Body of pancreas (tissue), 4 donors: ENCODE results near the gene ACAP2. TPM values are rescaled to one million over a fixed set of nuclear protein-coding genes. Genes with fewer than 3 reads are reported as not detected.

Source experiments
- ATAC-seq: fragments of 150-250 bp; one replicate; pipeline ENCODE4 v1.9.1; 2016
- DNase-seq, 4 donors: peaks; one replicate each; pipeline ENCODE4 v3.0.0-alpha.2; 2019
- H3K27ac ChIP-seq, 4 donors: fragments of 200-600 bp; sonication (generic); 1 replicate in 3 of 4; 2 replicates in 1 of 4; pipeline versions ENCODE4 v1.5.1 to v1.6.1; 2016 to 2019; ENCODE audit warnings: mild to moderate bottlenecking in 1 of 4, mixed read lengths in 1 of 4, moderate library complexity in 1 of 4
- H3K27me3 ChIP-seq, 2 donors: fragments of 200-600 bp; sonication (generic); one replicate each; pipeline ENCODE4 v1.6.0; 2016; ENCODE audit warnings: mild to moderate bottlenecking in 1 of 2
- H3K36me3 ChIP-seq, 2 donors: fragments of 200-600 bp; sonication (generic); replicated peaks in 1 of 2; 2 replicates each; pipeline ENCODE4 v1.5.1; 2016; ENCODE audit warnings: low read depth in 2 of 2; ENCODE audit not compliant: insufficient read depth in 1 of 2
- H3K4me1 ChIP-seq: fragments of 200-600 bp; sonication (generic); one replicate; pipeline ENCODE4 v1.6.0; 2016
- H3K4me3 ChIP-seq, 2 donors: fragments of 200-600 bp; sonication (generic); 1 replicate in 1 of 2; 2 replicates in 1 of 2; pipeline ENCODE4 v1.5.1; 2016 to 2019
- H3K9me3 ChIP-seq, 3 donors: fragments of 200-600 bp; sonication (generic); 1 replicate in 2 of 3; 2 replicates in 1 of 3; pipeline ENCODE4 v1.5.1; 2016
- CTCF ChIP-seq, 7 experiments: fragments of 450-650 bp in 4 of 7; fragments of 200-600 bp in 3 of 7; sonication (generic) in 3 of 7; IDR thresholded peaks; one replicate each; pipeline ENCODE4 v1.5.1; 2016 to 2019; ENCODE audit warnings: antibody characterized with exemption in 7 of 7
- POLR2A ChIP-seq, 3 donors: fragments of 450-650 bp; IDR thresholded peaks; one replicate each; pipeline ENCODE4 v1.6.1; 2016; ENCODE audit warnings: antibody characterized with exemption in 3 of 3, mild to moderate bottlenecking in 2 of 3
- WGBS, 2 donors: methylation state at CpG; one replicate each; pipeline ENCODE4 v1.1.5; 2017; 5-methylcytosine and 5-hydroxymethylcytosine counted together
- intact Hi-C: fragments of 100-400 bp; cut with DNase I; formaldehyde crosslinking; loops from one replicate; pipeline ENCODE4 v1.15.1; 2023
- total RNA-seq, 2 donors: library from RNA; depleted of rRNA; stranded (reverse); fragments of >200 nt; gene quantifications; one replicate each; pipeline ENCODE4 v1.1.0, GENCODE V29; 2016

The ACAP2 gene
- total RNA-seq, 2 donors from 2014 or later = 25.1 to 25.9 TPM

- intact Hi-C loops = loop anchor here (5.0 kb wide), 1 partner anchor 253 kb away; no protein-coding TSS in a partner anchor
- Histone ChIP-seq H3K9me3 (no peaks in the 10 kb centered on the region), H3K4me1 (peaks cover 20% of the 10 kb centered on the region), H3K4me3 (no peak overlapping the region), H3K27ac (no peak overlapping the region), H3K27me3 (no peaks in the 10 kb centered on the region), H3K36me3 (no peaks in the 10 kb centered on the region)
- 70 to 71% methylated on average over 5 of the region's 5 CpGs for WGBS, 2 donors
- TF ChIP-seq CTCF (IDR thresholded peaks at IDR 0.05) (no peak), POLR2A (IDR thresholded peaks at IDR 0.05) (no peak)
- DNase-seq (no peak), ATAC-seq (no peak)
These were observed 173.3 kb downstream of the ACAP2 start for GRCh38 chr3:195269375-195270078.

GRCh38 chr3:195268576-195269309 lies 174.1 kb downstream of the ACAP2 start:
- TF ChIP-seq POLR2A (IDR thresholded peaks at IDR 0.05) (no peak), CTCF (IDR thresholded peaks at IDR 0.05) (no peak)
- Histone ChIP-seq H3K4me1 (peaks cover 20% of the 10 kb centered on the region), H3K27me3 (no peaks in the 10 kb centered on the region), H3K4me3 (no peak overlapping the region), H3K9me3 (no peaks in the 10 kb centered on the region), H3K27ac (no peak overlapping the region), H3K36me3 (no peaks in the 10 kb centered on the region)
- 90 to 92% methylated on average over 11 of the region's 11 CpGs for WGBS, 2 donors
- DNase-seq (no peak), ATAC-seq (no peak)
- intact Hi-C loops = no loop called here

- H3K4me1 ChIP-seq = peaks cover 19% of the 10 kb centered on the region
- no peak for ATAC-seq
- no peak for DNase-seq
- H3K9me3 ChIP-seq = no peaks in the 10 kb centered on the region
- no peaks in the 10 kb centered on the region for H3K36me3 ChIP-seq
- no peaks in the 10 kb centered on the region for H3K27me3 ChIP-seq
- no peak overlapping the region for H3K4me3 ChIP-seq
- TF ChIP-seq CTCF (IDR thresholded peaks at IDR 0.05) (no peak), POLR2A (IDR thresholded peaks at IDR 0.05) (no peak)
- intact Hi-C loops = no loop called here
- whole genome bisulfite sequencing, 2 donors = 66 to 67% methylated on average over 3 of the region's 3 CpGs
- no peak overlapping the region for H3K27ac ChIP-seq
These were observed 175.7 kb downstream of the ACAP2 start for GRCh38 chr3:195267096-195267495.

GRCh38 chr3:195266428-195266827 lies 176.4 kb downstream of the ACAP2 start:
- H3K4me3 ChIP-seq = no peak overlapping the region
- no peaks in the 10 kb centered on the region for H3K36me3 ChIP-seq
- H3K9me3 ChIP-seq = no peaks in the 10 kb centered on the region
- H3K27ac ChIP-seq = no peak overlapping the region
- ATAC-seq = no peak
- 77 to 89% methylated on average over 5 of the region's 5 CpGs for WGBS, 2 donors
- H3K4me1 ChIP-seq = peaks cover 14% of the 10 kb centered on the region
- intact Hi-C loops = no loop called here
- DNase-seq = no peak
- TF ChIP-seq CTCF (IDR thresholded peaks at IDR 0.05) (no peak), POLR2A (IDR thresholded peaks at IDR 0.05) (no peak)
- H3K27me3 ChIP-seq = no peaks in the 10 kb centered on the region
